GM19467 (cell line): Measurements from ENCODE around the gene TUBB1.
A peak's percentile ranks its signal among the peaks of the same experiment; 100 is the strongest.
"Not testable (repeated sequence)": the region's sequence is repeated elsewhere in the genome, so short reads cannot be mapped to it uniquely, and the experiment has no call there.

Experiments
- ATAC-seq: cut with Tn5 transposase; IDR thresholded peaks from one replicate; pipeline ENCODE4 v1.9.1; 2021; ENCODE audit warnings: mild to moderate bottlenecking, moderate library complexity; ENCODE audit not compliant: unreplicated experiment

Gene TUBB1

DNA sequence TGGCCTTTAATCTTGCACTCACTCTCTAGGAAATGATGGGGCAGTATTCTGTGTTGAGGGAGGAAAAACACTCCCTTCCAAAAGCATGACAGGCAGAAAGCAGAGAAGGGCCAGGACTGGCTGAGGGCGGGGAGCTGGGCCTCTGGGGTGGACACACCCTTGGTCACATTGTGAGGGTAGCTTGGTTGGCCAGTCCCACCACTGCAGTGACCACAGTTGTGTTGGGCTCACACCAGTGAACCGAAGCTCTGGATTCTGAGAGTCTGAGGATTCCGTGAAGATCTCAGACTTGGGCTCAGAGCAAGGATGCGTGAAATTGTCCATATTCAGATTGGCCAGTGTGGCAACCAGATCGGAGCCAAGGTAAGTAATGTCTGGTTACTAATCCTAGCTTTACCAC lies at the start of gene TUBB1:
Gene TUBB1 (plus strand): TSS at position 213 of the 400 bp plus-strand sequence. CDS start 94 bp downstream, at position 307.
- ATAC-seq, result no peak

DNA sequence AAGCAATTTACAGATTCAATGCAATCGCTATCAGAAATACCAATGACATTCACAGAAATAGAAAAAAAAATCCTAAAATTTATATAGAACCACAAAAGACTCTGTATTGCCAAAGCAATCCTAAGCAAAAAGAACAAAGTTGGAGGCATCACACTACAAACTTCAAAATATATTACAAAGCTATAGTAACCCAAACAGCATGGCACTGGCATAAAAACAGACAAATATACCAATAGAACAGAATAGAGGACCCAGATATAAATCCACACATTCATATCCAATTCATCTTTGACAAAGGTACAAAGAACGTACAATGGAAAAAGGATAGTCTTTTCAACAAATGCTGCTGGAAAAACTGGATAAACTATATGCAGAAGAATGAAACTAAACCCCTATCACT lies 49.8 kb upstream of the TUBB1 start:
- no peak for ATAC-seq

DNA sequence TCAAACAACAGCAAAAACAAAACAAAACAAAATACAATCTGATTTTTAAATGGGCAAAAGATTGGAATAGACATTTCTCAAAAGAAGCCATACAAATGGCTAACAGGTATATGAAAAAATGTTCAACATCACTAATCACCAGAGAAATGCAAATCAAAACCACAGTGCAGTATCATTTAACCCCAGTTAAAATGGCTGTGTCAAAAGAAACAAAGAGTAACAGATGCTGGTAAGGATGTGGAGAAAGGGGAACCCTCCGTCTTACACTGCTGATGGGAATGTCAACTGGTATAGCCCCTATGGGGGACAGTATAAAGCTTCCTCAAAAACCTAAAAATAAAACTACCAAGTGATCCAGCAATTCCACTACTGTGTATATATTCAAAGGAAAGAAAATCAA lies 49.1 kb upstream of the TUBB1 start:
- no peak for ATAC-seq

DNA sequence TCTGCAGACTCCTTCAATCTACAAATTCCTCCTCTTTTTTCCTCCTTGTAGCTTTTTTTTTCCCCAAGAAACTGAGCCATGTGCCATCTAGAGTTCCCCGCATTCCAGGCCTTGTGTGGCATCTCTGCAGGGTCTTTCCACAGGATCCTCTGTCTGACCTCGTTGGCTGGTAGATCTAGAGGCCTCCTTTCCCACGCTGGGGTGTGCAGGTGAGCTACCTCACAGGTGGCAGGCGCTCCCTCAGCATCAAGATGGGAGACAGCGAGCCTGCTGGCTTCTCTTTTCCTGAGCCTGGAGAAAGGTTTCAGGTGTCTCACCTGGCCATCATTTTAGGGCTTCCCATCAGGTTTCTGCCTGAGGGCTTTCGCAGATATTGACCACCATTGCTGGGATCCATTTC lies 47.8 kb upstream of the TUBB1 start:
- no peak for ATAC-seq

DNA sequence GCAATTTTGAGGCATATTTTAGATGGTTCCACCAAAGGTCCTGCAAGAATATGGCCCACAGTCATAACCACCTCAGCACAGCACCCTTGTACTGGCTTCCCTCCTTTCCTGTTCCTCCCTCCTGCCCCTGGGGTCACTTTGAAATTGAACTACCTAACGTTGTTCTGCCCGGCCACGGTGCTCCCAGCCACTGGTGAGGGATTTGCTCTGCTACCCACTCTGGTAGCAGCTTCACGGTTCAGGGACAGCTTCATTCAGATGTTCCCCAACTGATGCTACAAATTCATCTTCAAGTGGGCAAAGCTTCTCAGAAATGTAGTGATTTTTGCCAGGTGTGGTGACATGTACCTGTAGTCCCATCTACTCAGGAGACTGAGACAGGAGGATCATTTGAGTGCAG lies 46.0 kb upstream of the TUBB1 start:
- ATAC-seq, result no peak

DNA sequence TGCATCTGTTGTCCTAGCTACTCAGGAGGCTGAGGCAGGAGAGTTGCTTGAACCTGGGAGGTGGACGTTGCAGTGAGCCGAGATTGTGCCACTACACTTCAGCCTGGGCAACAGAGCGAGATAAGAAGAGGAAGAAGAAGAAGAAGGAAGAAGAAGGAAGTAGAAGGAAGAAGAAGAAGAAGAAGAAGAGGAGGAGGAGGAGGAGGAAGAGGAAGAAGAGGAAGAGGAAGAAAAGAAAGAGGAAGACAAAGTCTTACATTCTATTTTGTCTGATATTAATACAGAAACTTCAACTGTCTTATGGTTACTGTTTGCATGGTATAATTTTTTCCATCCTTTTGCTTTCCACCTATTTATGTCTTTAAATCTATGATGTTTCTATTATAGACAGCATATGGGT lies 45.4 kb upstream of the TUBB1 start:
- ATAC-seq, result no peak

DNA sequence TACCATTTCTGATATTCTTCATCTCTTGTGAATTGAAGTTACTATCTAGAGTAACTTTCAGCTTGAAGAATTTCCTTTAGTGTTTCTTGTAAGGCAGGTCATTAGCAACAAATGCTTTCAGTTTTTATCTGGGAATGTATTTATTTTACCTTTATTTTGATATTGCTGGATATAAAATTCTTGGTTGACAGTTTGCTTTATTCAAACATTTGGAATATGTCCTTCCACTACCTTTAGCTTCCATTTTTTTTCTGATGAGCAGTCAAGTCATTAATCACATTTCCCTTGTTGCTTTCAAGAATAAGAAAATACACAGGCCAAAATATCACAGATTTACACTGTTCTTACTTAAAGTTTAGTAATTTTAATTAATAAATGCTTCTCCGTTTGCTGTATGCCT lies 43.9 kb upstream of the TUBB1 start:
- no peak for ATAC-seq

DNA sequence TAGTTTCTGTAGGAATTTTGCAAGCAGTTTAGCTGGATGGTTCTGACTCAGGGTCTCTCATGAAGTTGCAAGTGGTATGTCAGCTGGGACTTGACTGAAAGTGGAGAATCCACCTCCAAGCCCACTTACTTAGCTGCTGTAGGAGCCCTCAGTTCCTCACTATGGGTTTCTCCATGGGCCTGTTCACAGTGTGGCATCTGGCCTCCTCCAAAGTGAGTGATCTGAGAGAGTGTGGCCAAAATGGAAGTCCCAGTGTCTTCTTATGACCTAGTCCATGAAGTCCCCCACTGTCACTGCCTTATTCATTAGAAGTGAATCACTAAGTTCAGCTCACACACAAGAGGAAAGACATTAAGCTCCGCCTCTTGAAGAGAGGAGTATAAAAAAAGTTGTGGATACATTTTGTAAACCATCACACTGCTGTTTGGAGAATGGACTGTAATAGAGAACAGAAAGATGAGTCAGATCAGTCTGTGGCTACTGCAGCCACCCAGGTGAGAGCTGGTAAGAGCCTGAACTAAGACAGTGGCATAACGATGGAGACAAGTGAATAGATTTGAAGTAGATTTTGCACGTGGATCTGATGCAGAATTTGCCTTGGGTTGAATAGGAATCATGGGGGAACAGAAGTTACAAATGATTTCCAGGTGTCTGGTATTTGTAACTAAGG lies 43.0 kb upstream of the TUBB1 start:
- ATAC-seq, result no peak

DNA sequence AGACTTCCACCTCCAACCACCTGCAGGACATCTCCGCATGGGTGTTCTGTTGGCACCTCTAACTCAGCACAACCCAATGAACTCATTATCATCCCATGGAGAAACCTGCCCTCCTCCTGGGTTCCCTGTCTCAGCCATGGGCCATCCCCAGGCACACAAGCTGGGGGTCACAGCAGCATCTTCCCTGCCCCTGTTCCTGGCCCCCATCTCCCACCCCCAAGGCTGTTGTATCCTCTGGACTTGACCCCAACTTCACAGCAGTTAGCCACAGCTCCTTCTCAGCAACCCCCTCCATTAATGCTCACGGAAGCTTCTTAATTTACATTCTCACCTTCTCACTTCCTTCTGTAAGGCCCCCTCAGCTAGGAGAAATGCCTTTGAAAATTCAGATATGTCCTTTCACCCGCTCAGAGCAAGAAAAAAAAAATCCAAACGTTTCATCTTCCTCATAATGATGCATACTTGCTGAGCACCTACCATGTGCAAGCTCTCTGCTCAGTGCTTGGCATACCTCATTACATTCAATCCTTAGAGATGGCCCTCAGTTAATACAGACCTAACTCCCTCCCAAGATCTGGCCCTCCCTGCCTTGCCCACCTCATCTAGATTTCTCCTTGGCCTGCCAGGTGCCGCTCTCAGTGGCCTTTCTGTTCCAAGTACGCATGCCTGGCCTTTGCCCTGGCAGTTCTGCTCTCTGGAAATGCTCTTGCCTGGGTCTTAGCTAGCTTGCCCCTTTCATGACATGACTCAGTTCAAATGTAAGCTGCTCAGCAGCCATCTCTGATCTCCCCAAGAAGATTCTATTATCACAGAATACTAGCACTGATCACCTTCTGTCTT lies 40.7 kb upstream of the TUBB1 start:
- ATAC-seq, result no peak

DNA sequence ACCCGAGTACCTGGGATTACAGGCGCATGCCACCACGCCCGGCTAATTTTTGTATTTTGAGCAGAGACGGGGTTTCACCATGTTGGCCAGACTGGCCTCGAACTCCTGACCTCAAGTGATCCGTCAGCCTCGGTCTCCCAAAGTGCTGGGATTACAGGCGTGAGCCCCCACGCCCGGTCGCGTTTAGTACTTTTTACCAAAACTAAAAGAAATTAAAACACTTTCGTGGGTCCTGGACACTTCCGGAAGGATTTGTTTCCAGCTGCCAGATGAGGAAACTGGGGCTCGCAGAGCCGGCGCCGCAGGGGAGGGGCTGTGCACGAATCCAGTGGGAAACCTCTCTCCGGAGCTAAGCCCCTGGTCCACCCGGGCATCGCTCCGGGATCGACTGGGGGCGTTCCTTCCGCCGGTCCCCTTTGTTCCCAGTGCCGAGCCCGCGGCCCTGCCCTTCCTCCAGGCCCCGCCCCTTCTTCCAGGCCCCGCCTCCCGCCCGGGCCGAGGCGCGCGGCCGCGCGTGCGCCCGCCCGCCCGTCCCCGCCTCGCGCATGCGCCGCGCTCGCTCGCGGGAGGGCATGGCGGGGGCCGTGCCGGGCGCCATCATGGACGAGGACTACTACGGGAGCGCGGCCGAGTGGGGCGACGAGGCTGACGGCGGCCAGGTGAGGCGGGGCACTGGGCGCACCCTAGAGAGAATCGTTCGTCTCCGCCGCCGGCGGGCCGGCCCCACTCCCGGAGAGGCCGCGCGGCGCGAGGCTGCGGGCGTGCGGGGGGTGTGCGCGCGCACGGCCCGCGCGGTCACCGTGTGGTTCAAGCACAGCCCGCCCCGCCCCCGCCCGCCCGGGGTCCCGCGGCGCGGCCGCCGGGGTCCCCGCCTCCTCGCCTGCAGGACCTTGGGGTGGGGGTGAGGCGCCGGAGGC lies 38.3 kb upstream of the TUBB1 start, which contains the start of gene NELFCD:
Gene NELFCD (plus strand): TSS at position 546 of the 917 bp plus-strand sequence. CDS start 54 bp downstream, at position 600.
- peak; percentile 77 for ATAC-seq

DNA sequence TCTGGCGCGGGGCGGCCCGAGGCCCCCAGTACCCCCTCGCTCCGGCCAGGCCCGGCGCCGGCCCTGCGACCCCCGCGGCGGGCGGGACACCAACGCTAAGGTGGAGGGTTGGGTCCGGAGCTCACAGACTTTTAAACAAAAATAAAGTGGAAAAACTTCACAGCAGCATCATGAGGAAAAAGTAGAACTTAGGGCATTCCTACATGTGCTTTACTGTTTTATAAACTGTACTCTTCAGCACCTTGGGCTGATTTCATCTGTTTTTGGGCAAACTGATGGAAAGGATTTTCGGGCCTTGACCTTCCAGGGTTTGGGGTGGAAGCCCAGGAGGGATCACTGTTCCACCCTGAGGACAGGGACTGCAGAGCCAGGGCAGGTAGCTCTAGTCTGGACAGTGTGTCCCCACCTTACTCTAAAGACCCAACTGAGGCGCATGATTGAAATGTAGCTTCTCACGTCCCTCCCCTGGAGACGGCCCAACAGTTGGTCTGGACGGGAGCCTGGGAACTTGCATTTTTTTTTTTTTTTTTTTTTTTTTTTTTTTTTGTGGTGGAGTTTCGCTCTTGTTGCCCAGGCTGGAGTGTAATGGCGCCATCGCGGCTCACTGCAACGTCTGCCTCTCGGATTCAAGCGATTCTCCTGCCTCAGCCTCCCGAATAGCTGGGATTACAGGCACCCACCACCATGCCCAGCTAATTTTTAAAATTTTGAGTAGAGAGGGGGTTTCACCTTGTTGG lies 37.4 kb upstream of the TUBB1 start:
- ATAC-seq, result no peak

DNA sequence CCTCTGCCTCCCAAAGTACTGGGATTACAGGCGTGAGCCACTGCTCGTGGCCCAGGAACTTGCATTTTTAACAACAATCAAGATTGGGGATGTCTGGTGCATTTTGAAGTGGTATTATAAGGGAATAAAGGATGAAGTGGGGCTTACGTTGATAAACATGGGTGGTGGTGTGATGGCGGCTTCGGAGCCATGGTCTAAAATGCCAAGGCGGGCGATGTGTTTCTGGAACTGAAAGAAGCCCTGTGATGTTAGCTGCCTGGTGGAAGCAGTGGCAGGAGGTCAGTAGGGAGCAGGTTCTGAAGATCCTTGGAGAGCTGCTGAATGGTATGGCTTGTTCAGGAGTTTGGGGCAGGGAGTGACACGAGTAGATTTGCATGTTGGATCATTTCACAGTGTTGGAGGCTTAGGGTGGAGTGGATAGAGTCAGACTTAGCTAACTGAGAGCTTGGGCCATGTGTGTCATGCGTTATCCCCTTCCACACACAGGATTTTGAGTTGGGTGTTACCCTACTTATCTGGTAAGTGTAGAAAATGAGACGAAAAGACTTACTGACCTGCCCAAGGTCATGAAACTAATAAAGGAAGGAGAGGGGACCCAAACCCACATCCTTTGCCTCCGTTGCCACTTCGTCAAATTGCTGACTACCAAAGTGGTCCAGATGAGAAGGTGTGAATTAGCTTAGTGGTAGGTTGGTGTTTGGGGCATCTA lies 36.7 kb upstream of the TUBB1 start:
- no peak for ATAC-seq

DNA sequence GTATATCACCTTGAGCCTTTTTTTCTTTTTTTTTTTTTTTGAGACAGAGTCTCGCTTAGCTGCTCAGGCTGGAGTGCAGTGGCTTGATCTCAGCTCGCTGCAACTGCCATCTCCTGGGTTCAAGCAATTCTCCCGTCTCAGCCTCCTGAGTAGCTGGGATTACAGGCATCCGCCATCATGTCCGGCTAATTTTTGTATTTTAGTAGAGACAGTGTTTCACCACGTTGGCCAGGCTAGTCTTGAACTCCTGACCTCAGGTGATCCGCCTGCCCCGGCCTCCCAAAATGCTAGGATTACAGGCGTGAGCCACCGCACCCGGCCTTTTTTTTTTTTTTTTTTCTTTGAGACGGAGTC lies 36.1 kb upstream of the TUBB1 start:
- ATAC-seq, result not testable (repeated sequence)

DNA sequence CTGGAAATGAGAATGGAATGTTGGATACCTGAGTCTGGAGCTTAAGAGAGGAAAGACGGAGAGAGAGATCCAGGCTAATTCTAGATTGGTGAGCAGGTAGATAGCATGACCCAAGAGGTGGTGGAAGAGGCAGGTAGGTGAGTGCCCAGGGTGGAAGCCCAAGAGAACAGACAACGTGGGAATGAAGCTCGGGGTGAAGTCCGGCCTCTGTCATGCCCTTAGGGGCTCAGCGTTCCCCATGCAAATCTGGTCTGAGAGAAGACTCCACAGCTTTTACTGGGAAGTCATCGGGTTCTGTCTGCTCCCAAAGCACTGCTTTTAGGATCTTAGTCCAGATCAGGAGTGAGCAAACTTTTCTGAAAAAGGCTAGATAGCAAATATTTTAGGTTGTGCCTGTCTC lies 34.5 kb upstream of the TUBB1 start:
- ATAC-seq, result no peak

DNA sequence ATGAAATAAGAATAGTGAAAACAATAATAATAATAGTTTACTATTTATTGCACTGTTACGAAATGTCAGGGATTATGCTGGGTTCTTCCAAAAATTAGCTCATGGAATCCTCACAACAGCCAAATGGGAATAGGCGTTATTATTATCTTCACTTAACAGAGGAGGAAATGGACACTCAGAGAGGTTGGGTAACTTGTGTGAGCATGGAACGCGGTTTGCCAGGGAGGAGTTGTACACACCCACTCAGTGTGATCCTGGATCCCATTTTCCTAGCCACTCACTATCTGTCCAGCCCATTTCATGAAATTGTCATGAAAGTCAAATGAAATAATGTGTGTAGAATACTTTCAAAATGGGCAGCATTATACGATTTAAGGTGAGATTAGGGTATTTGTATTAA lies 33.6 kb upstream of the TUBB1 start:
- ATAC-seq, result no peak

DNA sequence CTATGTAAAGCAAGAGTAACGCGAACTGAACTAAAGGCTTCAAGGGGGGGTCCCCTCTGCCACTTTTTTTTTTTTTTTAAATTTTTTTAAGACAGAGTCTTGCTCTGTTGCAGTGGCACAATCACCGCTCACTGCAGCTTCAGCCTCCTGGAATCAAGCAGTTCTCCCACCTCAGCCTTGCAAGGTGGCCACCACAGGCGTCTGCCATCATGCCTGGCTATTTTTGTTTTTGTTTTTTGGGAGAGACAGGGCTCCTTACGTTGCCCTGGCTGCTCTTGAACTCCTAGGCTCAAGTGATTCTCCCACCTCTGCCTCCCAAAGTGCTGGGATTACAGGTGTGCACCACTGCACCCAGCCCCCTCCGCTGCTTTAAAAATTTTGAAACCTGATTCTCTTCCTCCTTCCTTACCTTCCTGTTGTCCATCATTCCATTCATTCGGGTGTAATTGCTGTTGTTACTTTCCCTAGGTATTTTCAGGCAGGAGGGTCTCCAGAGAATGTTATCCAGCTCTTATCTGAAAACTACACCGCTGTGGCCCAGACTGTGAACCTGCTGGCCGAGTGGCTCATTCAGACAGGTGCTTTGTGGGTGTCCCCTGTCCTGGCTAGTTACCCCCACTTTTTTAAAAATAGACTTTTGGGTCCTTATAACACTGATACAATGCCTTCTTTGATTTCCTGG lies 32.8 kb upstream of the TUBB1 start:
- ATAC-seq, result no peak

DNA sequence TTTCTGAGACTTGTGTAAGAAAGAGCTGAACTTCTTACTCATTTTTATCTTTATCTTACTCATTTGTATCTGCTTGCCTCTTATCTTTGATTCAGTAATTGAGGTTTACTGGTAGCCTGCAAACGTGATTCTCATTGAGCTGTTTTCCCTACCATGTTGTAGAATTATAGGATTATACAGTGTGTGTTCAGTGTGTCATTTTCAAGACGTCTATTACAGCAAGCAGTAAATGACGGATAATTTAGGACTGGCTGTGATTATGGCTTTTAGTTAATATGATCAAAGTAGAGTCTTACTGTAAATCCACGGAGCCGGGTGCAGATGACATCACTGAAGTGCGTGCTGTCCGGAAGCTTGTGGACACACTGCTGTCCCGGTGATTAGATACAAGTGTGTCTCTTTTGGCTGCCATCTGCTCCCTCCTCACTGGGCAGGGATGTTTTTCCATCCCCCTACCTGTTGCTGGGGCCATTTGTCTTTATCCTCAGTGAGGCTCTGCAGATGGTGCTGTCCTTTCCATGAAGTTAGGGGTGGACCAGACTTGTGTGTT lies 32.2 kb upstream of the TUBB1 start:
- no peak for ATAC-seq

DNA sequence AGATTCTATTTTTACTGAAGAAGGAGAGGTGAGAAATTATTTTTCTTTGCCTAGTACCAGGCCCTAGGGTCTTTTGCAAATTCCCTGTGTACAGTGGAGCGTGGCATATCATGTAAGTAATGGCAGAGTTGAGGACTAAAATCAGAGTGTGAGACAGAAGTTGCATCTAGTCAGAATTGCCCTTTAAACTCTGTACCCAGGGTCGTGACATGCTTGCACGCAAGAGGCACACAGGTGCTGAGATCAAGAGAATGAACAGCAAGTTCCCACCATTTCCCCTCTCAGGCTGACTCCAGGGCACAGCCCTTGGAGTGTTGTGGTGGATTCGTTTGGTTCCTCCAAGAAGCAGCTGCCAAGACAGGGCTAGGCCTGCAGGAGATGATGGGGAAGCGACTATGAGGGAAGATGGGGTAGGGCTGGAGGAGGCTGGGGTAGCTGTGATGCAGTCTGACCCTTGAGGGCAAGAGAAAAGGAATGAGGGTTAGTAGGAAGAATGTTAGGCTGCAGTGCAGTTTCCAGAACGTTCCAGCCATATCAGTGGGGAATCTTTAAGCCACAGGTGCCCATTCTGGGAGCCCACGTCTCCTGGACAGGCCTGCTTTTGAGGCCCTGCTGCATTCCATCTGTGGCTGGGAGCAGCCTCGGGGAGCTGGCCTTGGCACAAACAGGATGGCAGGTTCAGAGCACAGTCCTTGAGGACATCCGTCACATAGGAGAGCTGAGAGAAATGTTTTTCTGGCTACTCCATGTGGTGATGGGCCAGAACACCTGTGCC lies 31.3 kb upstream of the TUBB1 start:
- ATAC-seq, result no peak

DNA sequence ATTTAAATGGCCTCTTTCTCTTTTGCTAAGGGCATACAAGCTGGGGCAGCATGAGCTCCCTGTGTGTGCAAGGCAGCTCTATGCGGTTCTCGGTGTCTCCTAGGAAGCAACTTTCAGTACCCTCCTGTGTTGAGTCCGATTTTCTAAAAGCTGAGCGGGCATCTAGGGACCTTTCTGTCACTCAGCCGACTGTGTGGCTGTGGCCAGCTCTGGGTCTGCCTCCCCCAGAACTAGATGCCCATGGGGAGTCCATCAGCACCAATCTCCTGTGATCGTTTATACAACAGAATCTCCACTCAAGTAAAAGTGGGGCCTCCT lies 30.7 kb upstream of the TUBB1 start:
- ATAC-seq, result no peak
